ENCODE data around the gene SIGLEC1. TPM values are rescaled to one million over a fixed set of nuclear protein-coding genes. Genes with fewer than 3 reads are reported as not detected.

Gene SIGLEC1
- total and polyA plus RNA-seq, 2 donors (not counting 3 experiments of a cell fraction or from before 2014, with no cell fraction given) = not detected

DNA sequence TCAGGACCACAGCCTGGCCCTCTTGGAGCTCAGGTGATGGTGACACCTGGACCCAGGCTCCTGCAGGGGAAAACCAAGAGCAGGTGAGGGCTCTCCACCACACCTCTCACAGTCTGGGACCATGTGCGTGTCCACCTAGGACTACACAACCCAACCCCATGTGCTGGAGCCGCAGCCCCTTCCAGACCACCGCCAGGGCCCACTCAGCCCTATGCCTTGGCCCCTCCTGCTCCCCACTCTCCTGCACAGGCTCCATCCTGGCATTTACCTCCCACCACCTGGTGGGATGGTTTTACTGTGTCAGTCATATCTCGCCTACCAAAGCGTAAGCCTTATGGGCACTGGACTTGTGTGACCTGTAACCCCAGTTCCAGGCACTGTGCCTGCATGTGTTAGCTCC lies 17.5 kb downstream of the SIGLEC1 start:
- H3K27me3 ChIP-seq (ENCODE audit: control insufficient read depth in 2 of 2, insufficient read depth in 2 of 2, low read length in 2 of 2) = no peaks in the 10 kb centered on the region
- intact Hi-C loops (cut with micrococcal nuclease) (no loop called here), dilution Hi-C loops (cut with MboI; ENCODE audit: extremely low pct_ligation_motif_present, low sequenced_read_pairs) (no loop called here)
- no peak overlapping the region for H3K4me2 ChIP-seq (ENCODE audit: insufficient read depth, low read length)
- no peaks in the 10 kb centered on the region for H3K36me3 ChIP-seq (ENCODE audit: control insufficient read depth in 2 of 2, extremely low read depth in 1 of 2, insufficient read depth in 2 of 2, low read length in 2 of 2)
- TF ChIP-seq POLR2A (IDR thresholded peaks at IDR 0.05; ENCODE audit: low read depth, low read length) (no peak), GATA2 (IDR thresholded peaks at IDR 0.05; ENCODE audit: insufficient read depth, insufficient read length, low read depth, low read length) (no peak), MYC (IDR thresholded peaks at IDR 0.05; ENCODE audit: low read depth, low read length) (no peak), FOS (IDR thresholded peaks at IDR 0.05; ENCODE audit: borderline replicate concordance, insufficient read depth, low read length) (no peak), POLR2AphosphoS5 (IDR thresholded peaks at IDR 0.05; ENCODE audit: insufficient read depth, low read depth, low read length) (no peak), JUN (IDR thresholded peaks at IDR 0.05; ENCODE audit: borderline replicate concordance, insufficient read depth, insufficient read length, low read depth) (no peak), EZH2 (IDR thresholded peaks at IDR 0.05; ENCODE audit: borderline replicate concordance, low read depth, low read length, severe bottlenecking) (no peak)
- TF ChIP-seq, protein P1, sequence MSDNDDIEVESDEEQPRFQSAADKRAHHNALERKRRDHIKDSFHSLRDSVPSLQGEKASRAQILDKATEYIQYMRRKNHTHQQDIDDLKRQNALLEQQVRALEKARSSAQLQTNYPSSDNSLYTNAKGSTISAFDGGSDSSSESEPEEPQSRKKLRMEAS (IDR thresholded peaks at IDR 0.05; ENCODE audit: insufficient read depth, insufficient read length) = no peak
- TF ChIP-seq, protein P2, sequence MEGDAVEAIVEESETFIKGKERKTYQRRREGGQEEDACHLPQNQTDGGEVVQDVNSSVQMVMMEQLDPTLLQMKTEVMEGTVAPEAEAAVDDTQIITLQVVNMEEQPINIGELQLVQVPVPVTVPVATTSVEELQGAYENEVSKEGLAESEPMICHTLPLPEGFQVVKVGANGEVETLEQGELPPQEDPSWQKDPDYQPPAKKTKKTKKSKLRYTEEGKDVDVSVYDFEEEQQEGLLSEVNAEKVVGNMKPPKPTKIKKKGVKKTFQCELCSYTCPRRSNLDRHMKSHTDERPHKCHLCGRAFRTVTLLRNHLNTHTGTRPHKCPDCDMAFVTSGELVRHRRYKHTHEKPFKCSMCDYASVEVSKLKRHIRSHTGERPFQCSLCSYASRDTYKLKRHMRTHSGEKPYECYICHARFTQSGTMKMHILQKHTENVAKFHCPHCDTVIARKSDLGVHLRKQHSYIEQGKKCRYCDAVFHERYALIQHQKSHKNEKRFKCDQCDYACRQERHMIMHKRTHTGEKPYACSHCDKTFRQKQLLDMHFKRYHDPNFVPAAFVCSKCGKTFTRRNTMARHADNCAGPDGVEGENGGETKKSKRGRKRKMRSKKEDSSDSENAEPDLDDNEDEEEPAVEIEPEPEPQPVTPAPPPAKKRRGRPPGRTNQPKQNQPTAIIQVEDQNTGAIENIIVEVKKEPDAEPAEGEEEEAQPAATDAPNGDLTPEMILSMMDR (IDR thresholded peaks at IDR 0.05; ENCODE audit: extremely low read depth in 1 of 2, insufficient read depth in 1 of 2, low read depth in 1 of 2, low read length in 2 of 2) = no peak
- FAIRE-seq (no peak), DNase-seq (ENCODE audit: low read depth, low spot score) (no peak)
- POLR2A ChIA-PET = no interaction called here
- no peak overlapping the region for H3K9ac ChIP-seq (replicated peaks; ENCODE audit: extremely low read depth, insufficient read depth, low read length)
- H3K4me1 ChIP-seq (ENCODE audit: control insufficient read depth, extremely low read depth, insufficient read depth, low read length) = no peaks in the 10 kb centered on the region
- H3K4me3 ChIP-seq (replicated peaks in 1 of 3; ENCODE audit: insufficient read depth in 1 of 3, low read depth in 1 of 3, low read length in 3 of 3) = no peak overlapping the region
- H3K9me3 ChIP-seq (replicated peaks; ENCODE audit: control insufficient read depth, insufficient read depth, low read length) = no peaks in the 10 kb centered on the region
- no peaks in the 10 kb centered on the region for H3K79me2 ChIP-seq (ENCODE audit: control insufficient read depth, insufficient read depth, low read length)
- CTCF ChIA-PET = interaction anchor here (0.8 to 12.6 kb wide), 5 partner anchors 8 to 22 kb away, joined by 3 to 112 read pairs (median 23); no protein-coding TSS in a partner anchor
- H2AFZ ChIP-seq (ENCODE audit: low read depth, low read length) = no peak overlapping the region
- H4K20me1 ChIP-seq (replicated peaks; ENCODE audit: control insufficient read depth, extremely low read depth, insufficient read depth, low read length) = no peaks in the 10 kb centered on the region
- no TSS peak for BruUV-seq (replicated peaks)
- H3K9me1 ChIP-seq (replicated peaks; ENCODE audit: control insufficient read depth, extremely low read depth, insufficient read depth, low read length) = no peaks in the 10 kb centered on the region
- no peak overlapping the region for H3K27ac ChIP-seq (ENCODE audit: insufficient read depth, low read depth, low read length)
